GM12873 (cell line): ENCODE measurements around the gene TNFSF15.

Source experiments
- TF ChIP-seq, protein P1 (sequence below): IDR thresholded peaks from 2 replicates; pipeline ENCODE4 v1.5.1; 2012; ENCODE audit warnings: low read depth, mild to moderate bottlenecking, moderate library complexity, low read length, control low read depth; ENCODE audit not compliant: insufficient read depth; ENCODE audit errors: missing control alignments

The TNFSF15 gene

DNA sequence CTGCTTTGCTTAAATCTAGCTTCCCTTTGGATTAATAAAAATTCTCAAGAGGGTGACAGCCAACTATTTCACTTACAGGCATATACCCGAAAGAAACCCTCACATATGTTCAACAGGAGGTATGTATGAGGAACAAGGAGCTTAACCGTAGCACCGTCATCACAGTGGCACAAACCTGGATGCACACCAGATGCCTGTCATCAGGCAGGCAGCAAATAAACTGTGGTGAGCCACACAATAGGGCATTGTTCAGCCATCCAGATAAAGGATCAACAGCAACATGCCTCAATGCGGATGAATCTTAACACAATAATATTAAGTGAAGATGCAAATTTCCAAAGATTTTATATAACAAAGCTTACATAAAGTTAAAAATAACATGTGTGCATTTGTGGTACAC is 5.5 kb upstream of the TNFSF15 start:
- TF ChIP-seq, protein P1, sequence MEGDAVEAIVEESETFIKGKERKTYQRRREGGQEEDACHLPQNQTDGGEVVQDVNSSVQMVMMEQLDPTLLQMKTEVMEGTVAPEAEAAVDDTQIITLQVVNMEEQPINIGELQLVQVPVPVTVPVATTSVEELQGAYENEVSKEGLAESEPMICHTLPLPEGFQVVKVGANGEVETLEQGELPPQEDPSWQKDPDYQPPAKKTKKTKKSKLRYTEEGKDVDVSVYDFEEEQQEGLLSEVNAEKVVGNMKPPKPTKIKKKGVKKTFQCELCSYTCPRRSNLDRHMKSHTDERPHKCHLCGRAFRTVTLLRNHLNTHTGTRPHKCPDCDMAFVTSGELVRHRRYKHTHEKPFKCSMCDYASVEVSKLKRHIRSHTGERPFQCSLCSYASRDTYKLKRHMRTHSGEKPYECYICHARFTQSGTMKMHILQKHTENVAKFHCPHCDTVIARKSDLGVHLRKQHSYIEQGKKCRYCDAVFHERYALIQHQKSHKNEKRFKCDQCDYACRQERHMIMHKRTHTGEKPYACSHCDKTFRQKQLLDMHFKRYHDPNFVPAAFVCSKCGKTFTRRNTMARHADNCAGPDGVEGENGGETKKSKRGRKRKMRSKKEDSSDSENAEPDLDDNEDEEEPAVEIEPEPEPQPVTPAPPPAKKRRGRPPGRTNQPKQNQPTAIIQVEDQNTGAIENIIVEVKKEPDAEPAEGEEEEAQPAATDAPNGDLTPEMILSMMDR, result no peak

- TF ChIP-seq, protein P1, result no peak
These were observed 4.8 kb upstream of the TNFSF15 start for GRCh38 chr9:114810614-114811013.

- TF ChIP-seq, protein P1, result no peak
These were observed 674 bp upstream of the TNFSF15 start for GRCh38 chr9:114806526-114806900.

DNA sequence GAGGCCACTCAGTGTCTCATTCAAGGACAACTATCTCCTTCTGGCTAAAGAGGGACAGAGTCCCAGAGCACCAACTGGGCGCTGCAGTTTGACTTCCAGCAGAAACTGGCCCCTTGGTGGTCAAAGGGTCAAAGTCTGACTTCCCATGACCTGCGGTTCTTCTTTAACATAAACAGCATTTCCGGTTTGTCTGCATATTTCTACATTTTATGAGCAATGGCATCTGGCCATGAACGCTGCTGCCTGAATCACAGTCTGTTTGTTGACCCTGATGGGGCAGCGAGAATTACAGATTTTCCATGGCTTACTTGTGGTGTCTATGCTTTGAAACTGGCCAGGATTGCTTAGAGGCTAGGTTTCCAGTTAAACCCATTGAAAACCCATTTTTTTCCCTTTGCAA is 1.3 kb downstream of the TNFSF15 start:
- TF ChIP-seq, protein P1, result no peak

DNA sequence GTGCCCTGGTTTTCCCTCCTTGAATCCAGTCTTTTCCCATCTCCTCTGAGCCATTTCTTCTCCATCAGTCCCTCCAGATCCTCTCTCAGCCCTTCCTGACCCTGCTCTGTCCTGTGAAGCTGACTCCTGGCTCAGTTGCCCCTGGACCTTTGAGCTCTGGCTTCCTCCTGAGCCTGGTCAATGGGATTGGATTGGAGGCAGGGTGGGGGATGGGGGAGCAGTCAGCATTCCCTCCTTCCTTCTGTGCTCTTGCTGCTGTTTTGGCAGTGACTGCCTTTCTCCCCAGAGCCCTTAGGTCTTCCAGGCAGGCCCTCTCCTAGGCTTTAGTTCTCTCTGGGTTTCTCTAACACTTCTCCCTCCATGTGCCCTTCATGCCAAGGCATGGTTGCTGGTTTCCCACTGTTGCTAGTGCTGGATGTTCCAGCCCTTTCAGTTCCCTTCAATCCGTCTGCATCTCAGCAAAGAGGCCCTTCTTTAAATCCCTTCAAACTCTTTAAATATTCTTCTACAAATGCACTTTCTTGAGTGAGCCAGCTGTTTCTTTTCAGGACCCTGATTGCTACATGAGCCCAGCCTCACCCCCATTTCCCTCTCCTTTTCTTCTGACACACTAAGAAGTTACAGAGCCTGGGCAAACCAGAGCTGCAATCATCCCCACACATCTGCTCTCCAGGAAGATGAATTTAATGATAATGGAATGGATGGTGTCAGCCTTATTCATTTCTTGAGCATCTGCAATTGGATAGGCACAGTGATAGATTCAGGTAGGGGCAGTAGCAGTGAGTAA is 2.2 kb downstream of the TNFSF15 start:
- TF ChIP-seq, protein P1, result no peak

- TF ChIP-seq, protein P1, result no peak
These were observed 5.9 kb downstream of the TNFSF15 start for GRCh38 chr9:114799925-114800324.

DNA sequence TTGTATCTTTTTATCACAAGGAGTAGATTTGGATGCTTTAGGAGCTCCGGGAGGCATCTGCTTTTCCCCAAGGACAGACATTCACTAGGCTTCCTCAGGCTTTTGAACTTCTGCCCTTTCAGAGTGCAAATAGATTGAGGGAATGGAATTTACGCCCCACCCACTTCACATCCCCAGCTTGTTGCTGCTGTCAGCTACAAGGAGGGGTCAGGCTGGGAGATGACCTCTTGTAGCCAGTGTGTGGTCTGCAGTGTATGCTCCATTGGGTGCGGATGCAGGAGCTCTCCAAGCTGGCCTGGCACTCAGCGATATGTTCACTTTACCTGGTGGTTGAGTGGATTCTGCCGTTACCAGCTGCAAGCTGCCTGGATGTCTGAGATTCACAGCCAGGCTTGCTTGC is 6.4 kb downstream of the TNFSF15 start:
- TF ChIP-seq, protein P1, result no peak
